ENCODE data around the gene MEOX1.

Gene MEOX1

GRCh38 chr17:43679401-43679800, 17.7 kb upstream of the MEOX1 start:
- DNase-seq = no peak

GRCh38 chr17:43676471-43676870, 14.7 kb upstream of the MEOX1 start:
- no peak for DNase-seq

- DNase-seq = no peak
Measured at GRCh38 chr17:43674394-43674793, 12.7 kb upstream of the MEOX1 start.

- DNase-seq = peak; percentile 83
Measured at GRCh38 chr17:43673516-43674323, 12.0 kb upstream of the MEOX1 start.

GRCh38 chr17:43671755-43672519, 10.2 kb upstream of the MEOX1 start:
- no peak for DNase-seq

GRCh38 chr17:43671031-43671692, 9.4 kb upstream of the MEOX1 start:
- DNase-seq = no peak

- DNase-seq = no peak
Measured at GRCh38 chr17:43670645-43671030, 8.9 kb upstream of the MEOX1 start.

GRCh38 chr17:43669971-43670644, 8.4 kb upstream of the MEOX1 start:
- peak; percentile 61 for DNase-seq

GRCh38 chr17:43667947-43668348, 6.2 kb upstream of the MEOX1 start:
- DNase-seq = no peak

GRCh38 chr17:43667506-43667905, 5.8 kb upstream of the MEOX1 start:
- no peak for DNase-seq

GRCh38 chr17:43665937-43666236, 4.2 kb upstream of the MEOX1 start:
- DNase-seq = no peak

GRCh38 chr17:43665084-43665936, 3.6 kb upstream of the MEOX1 start:
- DNase-seq = peak; percentile 78

GRCh38 chr17:43664096-43664495, 2.4 kb upstream of the MEOX1 start:
- DNase-seq = no peak

GRCh38 chr17:43663383-43663782, 1.7 kb upstream of the MEOX1 start:
- no peak for DNase-seq

GRCh38 chr17:43662413-43663141, 855 bp upstream of the MEOX1 start:
- no peak for DNase-seq

- no peak for DNase-seq
Measured at GRCh38 chr17:43660816-43661493, 767 bp downstream of the MEOX1 start.

- no peak for DNase-seq
Measured at GRCh38 chr17:43659823-43660617, 1.7 kb downstream of the MEOX1 start.

GRCh38 chr17:43658900-43659299, 2.8 kb downstream of the MEOX1 start:
- DNase-seq = no peak

- no peak for DNase-seq
Measured at GRCh38 chr17:43655693-43656255, 5.9 kb downstream of the MEOX1 start.

GRCh38 chr17:43652124-43652480, 9.6 kb downstream of the MEOX1 start:
- DNase-seq = no peak
